Loucy (cell line): ENCODE results near the gene ZNF385B.

ENCODE experiments used
- CTCF ChIP-seq: fragments of 200-600 bp; sonication (generic); conservative IDR thresholded peaks from 2 replicates; pipeline ENCODE4 v1.5.1; 2014; ENCODE audit warnings: mild to moderate bottlenecking, antibody characterized with exemption, low read length
- EZH2phosphoT487 ChIP-seq: fragments of 200-600 bp; IDR thresholded peaks from 2 replicates; pipeline ENCODE4 v1.6.1; 2018; ENCODE audit warnings: antibody characterized with exemption, mild to moderate bottlenecking, moderate library complexity, borderline replicate concordance

GRCh38 chr2:179478771-179479170 is 382.6 kb downstream of the ZNF385B start:
- no peak for TF ChIP-seq EZH2phosphoT487
- TF ChIP-seq CTCF: no peak
